ENCODE results near the gene NPSR1. TPM values are rescaled to one million over a fixed set of nuclear protein-coding genes. Genes with fewer than 3 reads are reported as not detected.

The NPSR1 gene
- total and polyA plus RNA-seq, 12 donors, result not detected

GRCh38 chr7:34821932-34822558 is 164.0 kb downstream of the NPSR1 start:
- Histone ChIP-seq H3K36me3 (no peaks in the 10 kb centered on the region), H3K9me3 (no peaks in the 10 kb centered on the region), H3K4me3 (no peak overlapping the region), H3K27me3 (peaks cover 0 to 4% (median 0%) of the 10 kb centered on the region in 7 donors), H3K4me1 (no peaks in the 10 kb centered on the region), H3K27ac (no peak overlapping the region)
- 72 to 73% methylated on average over 16 of the region's 16 CpGs for WGBS, 2 donors
- ATAC-seq (no peak), DNase-seq (no peak)
- TF ChIP-seq CTCF (IDR thresholded peaks at IDR 0.05), result no peak
- intact Hi-C loops (cut with DNase I), result loop anchor here in 8 of 10 donors (5.0 to 10.0 kb wide), 6 partner anchors 145 to 803 kb away; partner anchors contain the start of gene DPY19L1 (in 6 of the 8)

GRCh38 chr7:34823650-34824258 is 165.7 kb downstream of the NPSR1 start:
- peak in 3 of 8 donors; percentile 46 to 47 (median 47) for ATAC-seq
- Histone ChIP-seq H3K27ac (no peak overlapping the region), H3K36me3 (no peaks in the 10 kb centered on the region), H3K4me1 (no peaks in the 10 kb centered on the region), H3K4me3 (no peak overlapping the region), H3K9me3 (no peaks in the 10 kb centered on the region), H3K27me3 (peaks cover 0 to 4% (median 0%) of the 10 kb centered on the region in 7 donors)
- peak; percentile 15 to 20 for DNase-seq
- intact Hi-C loops (cut with DNase I), result loop anchor here in 8 of 10 donors (5.0 to 10.0 kb wide), 6 partner anchors 146 to 801 kb away; partner anchors contain the start of gene DPY19L1 (in 6 of the 8)
- peak; percentile 65 to 86 (median 85) for TF ChIP-seq CTCF (IDR thresholded peaks at IDR 0.05)
- 43 to 46% methylated on average over 7 of the region's 7 CpGs for WGBS, 2 donors

DNA sequence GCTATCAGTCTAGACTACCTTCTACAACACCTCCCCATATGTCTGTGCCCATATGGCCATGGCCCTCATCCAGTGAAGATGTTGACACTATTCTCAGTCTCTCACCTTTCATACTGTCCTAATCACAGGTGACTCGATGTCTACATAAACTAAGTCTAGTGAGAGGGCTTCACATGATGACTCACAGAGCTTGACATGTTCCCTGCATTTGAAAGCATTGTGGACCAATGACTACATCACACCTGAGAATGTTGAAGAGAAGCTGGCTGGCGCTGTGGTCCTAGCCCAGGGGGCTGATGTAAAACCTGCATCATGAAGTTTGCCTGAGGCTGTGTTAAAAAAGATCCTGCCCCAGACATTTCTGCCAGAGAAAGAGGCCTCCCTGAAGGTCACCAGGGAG is 167.2 kb downstream of the NPSR1 start:
- H3K4me3 ChIP-seq, result no peak overlapping the region
- H3K27me3 ChIP-seq, result peaks cover 0 to 4% (median 0%) of the 10 kb centered on the region in 7 donors
- no peak overlapping the region for H3K27ac ChIP-seq
- ATAC-seq (no peak), DNase-seq (no peak)
- H3K36me3 ChIP-seq, result no peaks in the 10 kb centered on the region
- intact Hi-C loops (cut with DNase I), result loop anchor here in 4 of 10 donors (10.0 kb wide), 3 partner anchors 210 to 800 kb away; partner anchors contain the start of gene DPY19L1 (in 4 of the 4)
- no peaks in the 10 kb centered on the region for H3K4me1 ChIP-seq
- TF ChIP-seq CTCF (IDR thresholded peaks at IDR 0.05), result no peak
- WGBS, 2 donors, result 90% methylated on average over 2 of the region's 2 CpGs
- no peaks in the 10 kb centered on the region for H3K9me3 ChIP-seq

- H3K4me3 ChIP-seq, result no peak overlapping the region
- no peaks in the 10 kb centered on the region for H3K9me3 ChIP-seq
- H3K27me3 ChIP-seq, result no peaks in the 10 kb centered on the region
- WGBS, 2 donors, result 85 to 90% methylated on average over 3 of the region's 3 CpGs
- no peak for TF ChIP-seq CTCF (IDR thresholded peaks at IDR 0.05)
- intact Hi-C loops (cut with DNase I), result no loop called here
- DNase-seq (no peak), ATAC-seq (no peak)
- H3K36me3 ChIP-seq, result no peaks in the 10 kb centered on the region
- no peak overlapping the region for H3K27ac ChIP-seq
- H3K4me1 ChIP-seq, result no peaks in the 10 kb centered on the region
Observed at GRCh38 chr7:34830390-34830789, 172.4 kb downstream of the NPSR1 start.
